Inferior parietal cortex (tissue), 1 donor: ENCODE data around the gene ACVR1B.

Experiments
- DNase-seq: peaks from one replicate; pipeline ENCODE4 v3.0.0-alpha.2; 2016; ENCODE audit errors: extremely low spot score

Gene ACVR1B

GRCh38 chr12:52043386-52044212 is 92.1 kb downstream of the ACVR1B start:
- no peak for DNase-seq

- DNase-seq, result no peak
Measured at GRCh38 chr12:52044292-52044983, 92.9 kb downstream of the ACVR1B start.

- DNase-seq, result no peak
Measured at GRCh38 chr12:52045794-52046199, 94.3 kb downstream of the ACVR1B start.
